Osteocyte (in vitro differentiated cells): ENCODE data around the gene CPT1A. TPM values are rescaled to one million over a fixed set of nuclear protein-coding genes. Genes with fewer than 3 reads are reported as not detected.

Source experiments
- DNase-seq: peaks from one replicate; pipeline ENCODE4 v3.0.0; 2021; ENCODE audit warnings: mixed read lengths; ENCODE audit not compliant: unreplicated experiment; ENCODE audit errors: extremely low spot score
- H3K27ac Mint-ChIP-seq: one replicate; pipeline ENCODE4 v1.8.0; 2021; ENCODE audit warnings: mild to moderate bottlenecking, mixed read lengths; ENCODE audit not compliant: unreplicated experiment
- H3K27me3 Mint-ChIP-seq: one replicate; pipeline ENCODE4 v1.8.0; 2021; ENCODE audit warnings: mixed read lengths; ENCODE audit not compliant: unreplicated experiment
- H3K36me3 Mint-ChIP-seq: one replicate; pipeline ENCODE4 v1.8.0; 2021; ENCODE audit warnings: mixed read lengths; ENCODE audit not compliant: unreplicated experiment
- H3K4me1 Mint-ChIP-seq: one replicate; pipeline ENCODE4 v1.8.0; 2021; ENCODE audit warnings: mixed read lengths; ENCODE audit not compliant: unreplicated experiment
- H3K4me3 Mint-ChIP-seq: one replicate; pipeline ENCODE4 v1.8.0; 2021; ENCODE audit warnings: mild to moderate bottlenecking, moderate library complexity, mixed read lengths; ENCODE audit not compliant: unreplicated experiment
- H3K9me3 Mint-ChIP-seq: one replicate; pipeline ENCODE4 v1.8.0; 2021; ENCODE audit warnings: mixed read lengths; ENCODE audit not compliant: unreplicated experiment
- total RNA-seq: library from RNA; stranded (reverse); gene quantifications from 2 replicates; pipeline ENCODE4 v1.2.1, GENCODE V29; 2021
- TF ChIP-seq, protein P1 (sequence below): fragments of 200-600 bp; sonication (generic); IDR thresholded peaks from 2 replicates; pipeline ENCODE4 v1.5.0; 2021; ENCODE audit warnings: antibody characterized with exemption, mild to moderate bottlenecking, moderate library complexity

CPT1A gene
- total RNA-seq, 1 donor from 2014 or later: 109 TPM

DNA sequence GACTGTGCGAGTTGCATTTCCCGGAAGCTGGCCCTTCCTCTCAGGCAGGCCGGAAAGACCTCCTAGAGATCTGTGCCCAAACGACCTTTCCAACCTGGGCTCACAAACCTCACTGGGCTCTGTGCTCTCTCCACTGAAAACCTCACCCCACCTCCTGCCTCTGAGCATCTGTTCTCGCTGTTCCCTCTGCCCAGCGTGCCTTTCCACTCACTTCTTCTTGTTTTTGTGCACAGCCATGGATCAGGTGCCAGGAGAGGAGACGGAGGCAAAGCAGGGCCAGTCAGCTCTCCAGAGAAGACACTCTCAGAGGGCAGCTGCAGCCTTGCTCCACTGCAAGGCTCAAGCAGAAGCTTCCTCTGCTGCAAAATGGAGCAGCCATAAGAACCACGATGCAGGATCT is 10.9 kb upstream of the CPT1A start:
- Mint-ChIP-seq H3K9me3 (no peaks in the 10 kb centered on the region), H3K4me3 (no peak overlapping the region), H3K4me1 (peaks cover 11% of the 10 kb centered on the region), H3K27me3 (peaks cover 10% of the 10 kb centered on the region), H3K27ac (no peak overlapping the region), H3K36me3 (peaks cover 2% of the 10 kb centered on the region)
- no peak for DNase-seq
- TF ChIP-seq, protein P1, sequence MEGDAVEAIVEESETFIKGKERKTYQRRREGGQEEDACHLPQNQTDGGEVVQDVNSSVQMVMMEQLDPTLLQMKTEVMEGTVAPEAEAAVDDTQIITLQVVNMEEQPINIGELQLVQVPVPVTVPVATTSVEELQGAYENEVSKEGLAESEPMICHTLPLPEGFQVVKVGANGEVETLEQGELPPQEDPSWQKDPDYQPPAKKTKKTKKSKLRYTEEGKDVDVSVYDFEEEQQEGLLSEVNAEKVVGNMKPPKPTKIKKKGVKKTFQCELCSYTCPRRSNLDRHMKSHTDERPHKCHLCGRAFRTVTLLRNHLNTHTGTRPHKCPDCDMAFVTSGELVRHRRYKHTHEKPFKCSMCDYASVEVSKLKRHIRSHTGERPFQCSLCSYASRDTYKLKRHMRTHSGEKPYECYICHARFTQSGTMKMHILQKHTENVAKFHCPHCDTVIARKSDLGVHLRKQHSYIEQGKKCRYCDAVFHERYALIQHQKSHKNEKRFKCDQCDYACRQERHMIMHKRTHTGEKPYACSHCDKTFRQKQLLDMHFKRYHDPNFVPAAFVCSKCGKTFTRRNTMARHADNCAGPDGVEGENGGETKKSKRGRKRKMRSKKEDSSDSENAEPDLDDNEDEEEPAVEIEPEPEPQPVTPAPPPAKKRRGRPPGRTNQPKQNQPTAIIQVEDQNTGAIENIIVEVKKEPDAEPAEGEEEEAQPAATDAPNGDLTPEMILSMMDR: no peak

DNA sequence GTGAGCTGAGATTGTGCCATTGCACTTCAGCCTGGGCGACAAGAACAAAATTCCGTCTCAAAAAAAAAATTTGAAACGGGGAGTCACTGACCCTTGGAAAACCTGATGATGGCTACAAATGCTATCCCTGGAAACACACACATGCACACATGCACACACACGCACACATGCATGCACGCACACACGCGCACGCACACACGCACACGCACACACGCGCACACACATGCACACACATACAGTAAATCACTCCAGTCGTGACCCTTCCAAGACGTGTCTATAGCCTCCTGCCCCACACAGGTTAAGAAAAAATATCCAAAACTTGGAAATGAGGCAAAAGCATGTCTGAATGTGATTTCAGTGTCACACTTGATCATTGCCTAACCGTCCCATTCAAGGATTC is 6.7 kb upstream of the CPT1A start:
- H3K9me3 Mint-ChIP-seq: no peaks in the 10 kb centered on the region
- TF ChIP-seq, protein P1: no peak
- no peak for DNase-seq
- H3K27ac Mint-ChIP-seq: no peak overlapping the region
- H3K4me3 Mint-ChIP-seq: no peak overlapping the region
- peaks cover 13% of the 10 kb centered on the region for H3K27me3 Mint-ChIP-seq
- H3K4me1 Mint-ChIP-seq: peaks cover 13% of the 10 kb centered on the region
- peaks cover 2% of the 10 kb centered on the region for H3K36me3 Mint-ChIP-seq

DNA sequence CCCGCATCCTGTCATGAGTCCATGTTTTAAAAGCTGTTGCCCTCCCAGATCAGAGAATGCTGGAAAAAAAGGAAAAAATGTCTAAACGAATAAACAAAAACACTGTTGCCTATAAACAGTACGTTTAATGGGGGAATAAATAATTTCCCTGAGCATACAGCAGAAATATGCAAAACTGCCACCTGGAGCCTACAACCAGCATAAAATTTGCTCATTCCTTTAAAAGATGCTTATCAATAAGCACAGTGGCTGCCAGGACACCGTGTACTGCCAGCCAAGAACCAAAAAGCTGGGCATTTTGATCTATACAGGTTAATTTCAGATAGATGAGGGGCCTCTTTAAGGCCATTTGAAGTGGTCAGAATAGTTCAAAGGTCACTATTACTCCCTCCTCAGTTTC is 5.7 kb upstream of the CPT1A start:
- peaks cover 2% of the 10 kb centered on the region for H3K36me3 Mint-ChIP-seq
- H3K9me3 Mint-ChIP-seq: no peaks in the 10 kb centered on the region
- no peak overlapping the region for H3K4me3 Mint-ChIP-seq
- DNase-seq: no peak
- TF ChIP-seq, protein P1: no peak
- H3K4me1 Mint-ChIP-seq: peaks cover 21% of the 10 kb centered on the region
- no peak overlapping the region for H3K27ac Mint-ChIP-seq
- peaks cover 13% of the 10 kb centered on the region for H3K27me3 Mint-ChIP-seq

DNA sequence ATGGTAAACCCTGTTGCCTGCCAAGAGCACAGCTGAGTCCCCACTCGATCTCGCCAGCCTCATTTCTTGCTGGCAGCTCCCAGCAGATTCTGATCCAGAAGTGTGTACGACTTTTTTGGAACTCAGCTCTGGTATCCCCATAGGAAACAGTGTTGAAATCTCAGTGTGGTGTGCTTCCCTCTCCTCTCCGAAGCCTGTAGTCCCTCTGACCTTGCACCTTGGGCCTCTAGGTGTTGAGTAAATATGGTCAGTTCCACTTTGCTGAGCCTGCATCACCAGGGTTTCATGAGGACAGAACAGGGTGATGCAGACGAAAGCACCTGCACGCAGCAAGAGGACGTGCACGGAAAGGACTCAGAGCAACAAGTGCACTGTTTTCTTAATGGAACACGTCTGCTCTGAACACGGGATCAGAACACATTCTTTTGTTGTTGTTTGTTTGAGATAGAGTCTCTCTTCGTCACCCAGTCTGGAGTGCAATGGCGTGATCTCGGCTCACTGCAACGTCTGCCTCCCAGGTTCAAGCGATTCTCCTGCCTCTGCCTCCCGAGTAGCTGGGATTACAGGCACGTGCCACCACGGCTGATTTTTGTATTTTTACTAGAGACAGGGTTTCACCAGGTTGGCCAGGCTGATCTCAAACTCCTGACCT is 3.8 kb upstream of the CPT1A start:
- no peak overlapping the region for H3K4me3 Mint-ChIP-seq
- H3K27ac Mint-ChIP-seq: no peak overlapping the region
- no peak for DNase-seq
- peaks cover 26% of the 10 kb centered on the region for H3K4me1 Mint-ChIP-seq
- H3K9me3 Mint-ChIP-seq: no peaks in the 10 kb centered on the region
- TF ChIP-seq, protein P1: no peak
- H3K36me3 Mint-ChIP-seq: peaks cover 2% of the 10 kb centered on the region
- peaks cover 11% of the 10 kb centered on the region for H3K27me3 Mint-ChIP-seq

DNA sequence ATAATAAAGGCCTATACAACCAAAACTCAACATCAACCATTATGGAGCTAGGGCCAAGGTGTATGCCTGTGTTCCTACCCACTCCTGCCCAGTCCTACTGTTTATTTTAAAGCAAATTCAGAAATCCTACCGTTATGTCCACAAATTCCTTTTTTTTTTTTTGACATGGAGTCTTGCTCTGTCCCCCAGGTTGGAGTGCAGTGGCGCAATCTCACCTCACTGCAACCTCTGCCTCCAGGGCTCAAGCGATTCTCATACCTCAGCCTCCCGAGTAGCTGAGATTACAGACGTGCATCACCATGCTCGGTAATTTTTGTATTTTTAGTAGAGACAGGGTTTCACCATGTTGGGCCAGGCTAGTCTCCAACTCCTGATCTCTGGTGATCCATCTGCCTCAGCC is 3.1 kb upstream of the CPT1A start:
- Mint-ChIP-seq H3K27ac (no peak overlapping the region), H3K4me3 (no peak overlapping the region), H3K4me1 (peaks cover 33% of the 10 kb centered on the region), H3K36me3 (peaks cover 2% of the 10 kb centered on the region), H3K9me3 (no peaks in the 10 kb centered on the region), H3K27me3 (peaks cover 11% of the 10 kb centered on the region)
- no peak for DNase-seq
- TF ChIP-seq, protein P1: no peak
